Heart left ventricle (tissue), 16 donors: ENCODE results near the gene HSFX4. TPM values are rescaled to one million over a fixed set of nuclear protein-coding genes. Genes with fewer than 3 reads are reported as not detected.
"Not testable (repeated sequence)": the region's sequence is repeated elsewhere in the genome, so short reads cannot be mapped to it uniquely, and the experiment has no call there.

Experiments
- ATAC-seq, 4 donors: fragments of 200-7000 bp; cut with Tn5 transposase; one replicate each; pipeline ENCODE4 v1.9.1; 2020 to 2022; ENCODE audit warnings: moderate library complexity in 4 of 4, mild to moderate bottlenecking in 3 of 4, moderate number of reproducible peaks in 1 of 4
- DNase-seq, 5 donors: peaks; one replicate each; pipeline ENCODE4 v3.0.0-alpha.2; 2020
- H3K27ac ChIP-seq, 12 donors: fragments of 200-600 bp; sonication (generic) in 4 of 12; one replicate each; pipeline versions ENCODE4 v1.5.0 to v1.8.0; 2016 to 2022; ENCODE audit warnings: mild to moderate bottlenecking in 2 of 12
- H3K27me3 ChIP-seq, 9 donors: fragments of 200-600 bp; sonication (generic) in 2 of 9; one replicate each; pipeline versions ENCODE4 v1.5.1 to v1.8.0; 2016 to 2022; ENCODE audit warnings: mild to moderate bottlenecking in 3 of 9
- H3K36me3 ChIP-seq, 9 donors: fragments of 200-600 bp; sonication (generic) in 2 of 9; one replicate each; pipeline versions ENCODE4 v1.5.0 to v1.8.0; 2018 to 2022; ENCODE audit warnings: mild to moderate bottlenecking in 2 of 9
- H3K4me1 ChIP-seq, 12 donors: fragments of 200-600 bp; sonication (generic) in 4 of 12; one replicate each; pipeline versions ENCODE4 v1.5.0 to v1.8.0; 2016 to 2022; ENCODE audit warnings: mild to moderate bottlenecking in 3 of 12
- H3K4me3 ChIP-seq, 12 donors: fragments of 200-600 bp; sonication (generic) in 4 of 12; one replicate each; pipeline versions ENCODE4 v1.5.0 to v1.8.0; 2017 to 2022; ENCODE audit warnings: mild to moderate bottlenecking in 9 of 12, moderate library complexity in 4 of 12
- H3K9me3 ChIP-seq, 12 donors: fragments of 200-600 bp; sonication (generic) in 4 of 12; one replicate each; pipeline versions ENCODE4 v1.5.0 to v1.8.0; 2016 to 2022; ENCODE audit warnings: mild to moderate bottlenecking in 1 of 12
- POLR2A ChIP-seq, 2 donors: fragments of 450-650 bp; IDR thresholded peaks; one replicate each; pipeline ENCODE4 v1.6.1; 2017; ENCODE audit warnings: antibody characterized with exemption in 2 of 2, mild to moderate bottlenecking in 2 of 2, moderate library complexity in 2 of 2
- WGBS, 4 donors: extraction: QIAGEN DNeasy Blood & Tissue Kit in 2 of 4; methylation state at CpG; one replicate each; pipeline versions ENCODE4 v1.1.5 to v1.1.7; 2013 to 2018; 5-methylcytosine and 5-hydroxymethylcytosine counted together
- intact Hi-C, 10 donors: fragments of 100-400 bp; cut with DNase I; formaldehyde crosslinking; loops; one replicate each; pipeline versions ENCODE4 v1.11.1 to v1.14.2; 2022
- polyA plus RNA-seq, 2 donors: library from polyadenylated mRNA; stranded (reverse); fragments of 200-250 nt; gene quantifications; one replicate each; pipeline ENCODE4 v1.2.3, GENCODE V29; 2013
- total RNA-seq, 9 donors: library from RNA; depleted of rRNA in 2 of 9; stranded (reverse); fragments of >200 nt in 2 of 9; fragmentation: NEBNext Ultra II Directional in 3 of 9; extraction: Animal tissue kit (Norgen Biotek cat#: 25700) in 3 of 9; gene quantifications; one replicate each; pipeline versions ENCODE4 v1.1.0 to v1.2.4, GENCODE V29; 2016 to 2023
- TF ChIP-seq, protein P1 (sequence below), 12 donors: fragments of 200-600 bp; sonication (generic) in 4 of 12; IDR thresholded peaks; one replicate each; pipeline versions ENCODE4 v1.5.0 to v1.8.0; 2018 to 2022; ENCODE audit warnings: antibody characterized with exemption in 12 of 12, mild to moderate bottlenecking in 5 of 12
- donor health status: ischemic (EF 13 %, LVEDD 7.1; RV severe dilation, severe dysfunction).
- donor health status: healthy with polysubstance abuse.
- donor health status: DM: no; HTN: yes; CAD: no.
- donor health status: DM: no; HTN: no; CAD: no.
- donor health status: ischemic (EF 25% LVEDD 6.9; RV normal size, moderate dysfunction).
- donor health status: ischemic (EF 25% LVEDD 5.7; RV mildly dilated, moderate dysfunction).
- donor health status: healthy.
- donor health status: DM: yes; HTN: yes; CAD: no.
- donor health status: ischemic (EF 35%, LVEDD 5.7; RV mildly dilated, moderate dysfunction).
- donor health status: nonischemic (EF 11% LVEDD 7.7; RV severe dilation, severe dysfunction).
- donor health status: DM: yes; HTN: yes; CAD: no.
- donor health status: PGD.
- donor health status: ischemic (EF 29% LVEDD 5.4; RV normal size, mild dysfunction).
- donor health status: nonischemic (EF 23%, LVEDD 6.1; RV moderate dilation, normal function).

HSFX4 gene
- total and polyA plus RNA-seq, 11 donors = 0.07 to 0.40 (median 0.37) TPM; not detected in 8

DNA sequence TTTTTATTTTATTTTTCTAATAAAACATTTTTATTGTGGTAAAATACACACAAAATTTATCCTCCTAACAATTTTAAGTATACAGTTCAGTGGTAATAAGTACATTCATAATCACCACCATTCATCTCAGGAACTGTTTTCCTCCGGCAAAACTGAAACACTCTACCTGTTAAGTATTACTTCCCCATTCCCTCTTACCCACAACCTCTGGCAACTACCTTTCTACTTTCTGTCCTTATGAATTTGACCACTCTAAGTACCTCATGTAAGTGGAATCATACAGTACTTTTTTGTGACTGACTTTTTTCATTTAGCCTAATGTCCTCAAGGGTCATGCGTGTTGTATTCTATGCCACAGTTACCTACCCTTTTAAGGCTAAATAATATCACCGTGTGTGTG, 21.1 kb upstream of the HSFX4 start:
- intact Hi-C loops = no loop called here
- 83 to 98% (median 93%) methylated on average over 3 of the region's 3 CpGs for WGBS, 4 donors
- Histone ChIP-seq H3K9me3 (peaks cover 0 to 10% (median 0%) of the 10 kb centered on the region in 12 donors), H3K4me1 (no peaks in the 10 kb centered on the region), H3K27me3 (no peaks in the 10 kb centered on the region), H3K36me3 (no peaks in the 10 kb centered on the region), H3K27ac (no peak overlapping the region), H3K4me3 (no peak overlapping the region)
- TF ChIP-seq POLR2A (IDR thresholded peaks at IDR 0.05) = no peak
- no peak for ATAC-seq
- DNase-seq = no peak

DNA sequence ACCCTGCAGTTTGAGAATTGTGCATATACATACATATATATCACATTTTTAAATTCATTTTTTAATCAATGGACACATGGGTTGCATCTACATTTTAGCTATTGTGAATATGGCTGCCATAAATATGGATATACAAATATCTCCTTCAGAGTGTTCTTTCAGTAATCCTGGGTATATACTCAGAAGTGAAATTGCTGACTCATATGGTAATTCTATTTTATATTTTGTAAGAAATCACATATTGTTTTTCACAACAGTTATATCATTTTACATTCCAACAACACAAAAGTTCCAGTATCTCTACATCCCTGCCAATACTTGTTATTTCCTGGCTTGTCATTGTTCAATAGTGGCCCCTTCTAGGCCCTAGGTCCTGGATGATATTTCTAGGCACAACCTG, 20.6 kb upstream of the HSFX4 start:
- Histone ChIP-seq H3K4me1 (no peaks in the 10 kb centered on the region), H3K4me3 (no peak overlapping the region), H3K27ac (no peak overlapping the region), H3K9me3 (peaks cover 0 to 12% (median 0%) of the 10 kb centered on the region in 12 donors), H3K36me3 (no peaks in the 10 kb centered on the region), H3K27me3 (no peaks in the 10 kb centered on the region)
- TF ChIP-seq, protein P1, sequence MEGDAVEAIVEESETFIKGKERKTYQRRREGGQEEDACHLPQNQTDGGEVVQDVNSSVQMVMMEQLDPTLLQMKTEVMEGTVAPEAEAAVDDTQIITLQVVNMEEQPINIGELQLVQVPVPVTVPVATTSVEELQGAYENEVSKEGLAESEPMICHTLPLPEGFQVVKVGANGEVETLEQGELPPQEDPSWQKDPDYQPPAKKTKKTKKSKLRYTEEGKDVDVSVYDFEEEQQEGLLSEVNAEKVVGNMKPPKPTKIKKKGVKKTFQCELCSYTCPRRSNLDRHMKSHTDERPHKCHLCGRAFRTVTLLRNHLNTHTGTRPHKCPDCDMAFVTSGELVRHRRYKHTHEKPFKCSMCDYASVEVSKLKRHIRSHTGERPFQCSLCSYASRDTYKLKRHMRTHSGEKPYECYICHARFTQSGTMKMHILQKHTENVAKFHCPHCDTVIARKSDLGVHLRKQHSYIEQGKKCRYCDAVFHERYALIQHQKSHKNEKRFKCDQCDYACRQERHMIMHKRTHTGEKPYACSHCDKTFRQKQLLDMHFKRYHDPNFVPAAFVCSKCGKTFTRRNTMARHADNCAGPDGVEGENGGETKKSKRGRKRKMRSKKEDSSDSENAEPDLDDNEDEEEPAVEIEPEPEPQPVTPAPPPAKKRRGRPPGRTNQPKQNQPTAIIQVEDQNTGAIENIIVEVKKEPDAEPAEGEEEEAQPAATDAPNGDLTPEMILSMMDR (IDR thresholded peaks at IDR 0.05) = no peak
- no peak for TF ChIP-seq POLR2A (IDR thresholded peaks at IDR 0.05)
- DNase-seq (no peak), ATAC-seq (no peak)
- intact Hi-C loops = no loop called here

DNA sequence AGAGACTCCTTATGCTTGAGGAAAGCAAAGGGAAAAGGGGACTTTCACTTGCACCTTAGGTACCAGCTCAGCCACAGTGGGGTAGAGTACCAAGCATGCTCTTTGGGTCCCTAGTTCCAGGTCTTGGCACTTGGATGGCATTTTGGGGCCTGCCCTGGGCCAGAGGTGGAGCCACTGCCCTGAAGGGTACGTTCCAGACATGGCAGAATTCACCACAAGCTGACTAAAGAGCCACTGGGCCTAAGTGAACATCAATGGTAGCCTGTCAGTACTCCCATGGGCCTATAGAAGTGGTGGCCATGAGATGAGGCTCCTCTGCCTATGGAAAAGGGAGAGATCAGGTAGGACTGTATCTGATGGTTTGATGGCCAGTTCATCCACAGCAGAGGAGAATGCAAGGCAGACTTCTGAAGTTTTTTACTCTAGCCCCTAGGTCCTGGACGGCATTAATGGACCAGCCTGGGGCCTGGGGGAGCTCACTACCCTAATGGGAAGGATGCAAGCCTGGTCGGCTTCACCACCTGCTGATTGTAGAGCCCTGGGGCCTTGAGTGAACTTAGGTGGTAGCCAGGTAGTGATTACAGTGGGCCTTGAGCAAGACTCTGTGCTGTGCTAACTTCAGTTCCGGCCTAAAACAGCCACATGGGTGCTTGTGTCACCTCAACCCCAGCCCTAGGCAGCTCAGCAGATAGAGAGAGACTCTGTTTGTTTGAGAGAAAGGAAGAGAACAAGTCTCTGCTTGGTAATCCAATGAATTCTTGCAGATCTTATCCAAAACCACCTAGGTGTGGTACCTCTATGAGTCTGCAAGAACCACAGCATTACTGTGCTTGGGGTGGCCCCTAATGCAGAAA, 19.8 kb upstream of the HSFX4 start:
- Histone ChIP-seq H3K9me3 (peaks cover 0 to 12% (median 0%) of the 10 kb centered on the region in 12 donors), H3K4me1 (no peaks in the 10 kb centered on the region), H3K36me3 (no peaks in the 10 kb centered on the region), H3K27ac (no peak overlapping the region), H3K4me3 (no peak overlapping the region), H3K27me3 (no peaks in the 10 kb centered on the region)
- intact Hi-C loops = loop anchor here in 1 of 10 donors (10.0 kb wide), 1 partner anchor 365 kb away; the partner anchor contains the start of genes EOLA1 and HSFX3
- TF ChIP-seq POLR2A (IDR thresholded peaks at IDR 0.05) = no peak
- DNase-seq (peak in 1 of 5 donors; percentile 7), ATAC-seq (no peak)
- 75 to 99% (median 90%) methylated on average over 4 of the region's 4 CpGs for WGBS, 4 donors

DNA sequence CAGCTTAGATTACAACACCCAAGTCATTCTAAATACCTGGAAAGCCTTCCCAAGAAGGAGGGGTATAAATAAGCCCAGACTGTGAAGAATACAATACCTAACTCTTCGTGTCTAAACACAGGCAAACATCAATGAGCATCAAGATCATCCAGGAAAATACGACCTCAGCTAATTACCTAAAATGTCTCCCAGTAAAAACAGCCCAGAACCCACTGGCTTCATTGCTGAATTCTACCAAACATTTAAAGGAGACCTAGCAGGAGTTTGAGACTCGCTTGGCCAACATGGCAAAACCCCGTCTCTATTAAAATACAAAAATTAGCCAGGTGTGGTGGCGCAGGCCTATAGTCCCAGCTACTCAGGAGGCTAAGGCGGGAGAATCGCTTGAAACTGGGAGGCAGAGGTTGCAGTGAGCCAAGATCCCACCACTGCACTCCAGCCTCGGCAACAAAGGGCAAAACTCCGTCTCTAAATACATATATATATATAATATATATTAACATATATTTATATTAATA, 19.1 kb upstream of the HSFX4 start:
- Histone ChIP-seq H3K9me3 (peaks cover 0 to 12% (median 0%) of the 10 kb centered on the region in 12 donors), H3K27me3 (no peaks in the 10 kb centered on the region), H3K4me1 (no peaks in the 10 kb centered on the region), H3K4me3 (no peak overlapping the region), H3K36me3 (no peaks in the 10 kb centered on the region), H3K27ac (no peak overlapping the region)
- no peak for ATAC-seq
- DNase-seq = peak in 1 of 5 donors; percentile 4
- intact Hi-C loops = loop anchor here in 1 of 10 donors (10.0 kb wide), 1 partner anchor 365 kb away; the partner anchor contains the start of genes EOLA1 and HSFX3
- TF ChIP-seq, protein P1 (IDR thresholded peaks at IDR 0.05) = no peak
- TF ChIP-seq POLR2A (IDR thresholded peaks at IDR 0.05) = no peak
- 88 to 97% (median 94%) methylated on average over 9 of the region's 9 CpGs for WGBS, 4 donors

DNA sequence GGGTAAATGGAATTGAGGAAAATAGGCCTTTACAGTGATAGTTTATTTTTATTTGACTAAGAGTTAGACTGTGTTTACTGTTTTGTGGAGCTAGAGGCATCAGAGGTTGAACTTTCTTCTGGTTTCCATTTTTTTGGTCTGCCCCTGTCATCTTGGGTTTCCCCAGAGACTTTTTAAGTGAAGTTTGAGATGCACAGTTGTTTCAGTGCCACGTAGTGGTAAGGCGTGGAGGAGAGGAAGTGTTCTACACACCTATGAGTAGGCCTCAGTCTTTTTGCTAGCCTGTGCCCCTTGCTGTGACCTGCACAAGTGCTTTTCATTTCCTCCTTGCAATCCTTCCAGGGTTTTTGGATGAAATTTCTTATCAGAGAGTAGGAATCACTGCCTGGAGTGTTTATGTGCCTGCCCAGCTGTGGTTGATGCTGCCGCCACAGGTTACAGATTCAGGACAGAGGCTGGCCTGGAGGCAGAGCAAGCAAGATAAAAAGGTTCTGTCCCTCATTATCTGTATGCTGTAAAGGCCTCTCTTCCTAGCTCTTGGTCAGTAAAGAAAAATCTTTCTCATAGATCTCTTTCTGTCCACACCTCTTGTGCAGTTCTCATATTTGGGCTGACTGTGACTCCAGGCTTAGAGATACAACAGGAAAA, 12.5 kb upstream of the HSFX4 start:
- ATAC-seq = no peak
- no peak overlapping the region for H3K4me3 ChIP-seq
- peaks cover 0 to 12% (median 0%) of the 10 kb centered on the region in 12 donors for H3K9me3 ChIP-seq
- no peaks in the 10 kb centered on the region for H3K36me3 ChIP-seq
- DNase-seq = no peak
- H3K27me3 ChIP-seq = no peaks in the 10 kb centered on the region
- H3K27ac ChIP-seq = no peak overlapping the region
- WGBS, 4 donors = 81 to 87% (median 85%) methylated on average over 3 of the region's 3 CpGs
- no peaks in the 10 kb centered on the region for H3K4me1 ChIP-seq
- TF ChIP-seq, protein P1 (IDR thresholded peaks at IDR 0.05) = no peak
- TF ChIP-seq POLR2A (IDR thresholded peaks at IDR 0.05) = no peak
- intact Hi-C loops = loop anchor here in 1 of 10 donors (10.0 kb wide), 1 partner anchor 372 kb away; the partner anchor contains the start of genes EOLA1 and HSFX3

DNA sequence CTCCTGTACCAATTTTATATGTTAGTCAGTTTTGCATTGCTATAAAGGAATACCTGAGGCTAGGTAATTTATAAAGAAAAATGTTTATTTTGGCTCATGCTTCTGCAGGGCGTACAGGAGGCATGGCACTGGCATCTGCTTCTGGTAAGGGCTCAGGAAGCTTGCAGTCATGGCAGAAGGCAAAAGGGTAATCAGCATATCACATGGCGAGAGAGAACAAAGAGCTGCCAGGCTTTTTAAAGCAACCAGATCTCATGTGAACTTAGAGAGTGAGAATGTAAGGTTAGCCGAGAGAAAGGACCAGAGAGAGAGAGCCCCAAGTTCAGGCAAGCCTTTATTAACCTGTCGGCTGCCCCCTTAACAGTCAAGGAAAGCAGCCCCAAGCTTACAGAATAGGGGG, 5.5 kb upstream of the HSFX4 start:
- H3K36me3 ChIP-seq, H3K27me3 ChIP-seq, H3K4me1 ChIP-seq, H3K9me3 ChIP-seq, intact Hi-C loops, H3K4me3 ChIP-seq, DNase-seq, H3K27ac ChIP-seq: not testable (repeated sequence)
- peak in 3 of 4 donors; percentile 34 to 61 (median 47) for ATAC-seq
- no CpG with 5 or more reads among the region's 4 CpGs for WGBS, 4 donors

DNA sequence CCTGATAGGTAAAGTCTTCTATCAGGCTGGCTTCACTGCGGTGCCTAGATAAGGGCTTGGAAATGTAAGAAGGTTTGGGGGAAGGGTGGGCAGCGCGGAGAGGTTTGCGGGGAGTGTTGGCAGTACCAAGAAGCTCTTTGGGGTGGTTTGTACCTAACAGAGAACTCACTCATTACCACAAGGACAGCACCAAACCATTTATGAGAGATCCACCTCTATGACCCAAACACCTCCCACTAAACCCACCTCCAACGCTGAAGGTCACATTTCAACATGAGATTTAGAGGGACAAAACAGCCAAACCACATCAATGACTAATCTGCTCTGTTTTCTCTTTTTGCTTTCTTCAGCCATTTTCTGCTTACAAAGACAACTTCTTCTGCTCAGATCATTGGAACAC, 4.9 kb upstream of the HSFX4 start:
- WGBS, 4 donors = no CpG with 5 or more reads among the region's 5 CpGs
- intact Hi-C loops, H3K4me1 ChIP-seq, H3K36me3 ChIP-seq, H3K9me3 ChIP-seq, ATAC-seq, DNase-seq, H3K27ac ChIP-seq, H3K4me3 ChIP-seq, H3K27me3 ChIP-seq: not testable (repeated sequence)
